ENCODE results near the gene COX6A1. TPM values are rescaled to one million over a fixed set of nuclear protein-coding genes. Genes with fewer than 3 reads are reported as not detected.

Gene COX6A1
- total RNA-seq: 100 to 1,000 TPM; 494 TPM

DNA sequence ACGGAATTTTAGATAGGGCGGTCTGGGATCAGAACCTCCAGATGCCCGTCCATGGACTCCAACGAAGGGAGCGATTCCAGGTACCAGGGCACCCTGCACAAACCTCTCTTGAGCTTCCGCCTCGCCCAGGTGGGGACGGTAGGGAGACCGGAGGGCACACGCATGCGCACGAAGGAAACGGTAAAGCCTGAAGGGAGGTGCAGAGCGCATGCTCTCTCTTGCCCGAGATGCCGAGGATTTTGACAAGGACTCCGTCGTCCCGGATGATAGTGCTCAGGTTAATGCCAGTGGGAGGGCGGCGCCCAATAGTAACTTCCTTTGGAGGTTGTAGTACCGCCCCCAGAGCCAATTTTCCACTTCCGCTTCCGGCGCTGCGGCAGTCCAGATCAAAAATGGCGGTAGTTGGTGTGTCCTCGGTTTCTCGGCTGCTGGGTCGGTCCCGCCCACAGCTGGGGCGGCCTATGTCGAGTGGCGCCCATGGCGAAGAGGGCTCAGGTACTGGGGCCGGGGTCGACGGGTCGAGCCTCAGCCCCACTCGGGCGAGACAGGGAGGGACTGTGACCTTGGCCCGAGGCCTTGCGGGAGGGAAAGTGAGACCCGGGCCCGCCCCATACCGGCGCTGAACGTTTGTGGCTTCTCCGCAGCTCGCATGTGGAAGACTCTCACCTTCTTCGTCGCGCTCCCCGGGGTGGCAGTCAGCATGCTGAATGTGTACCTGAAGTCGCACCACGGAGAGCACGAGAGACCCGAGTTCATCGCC, at the start of gene COX6A1:
TSS of gene COX6A1 (plus strand) at position 379 of the 760 bp plus-strand sequence. CDS start at position 393, 14 bp downstream.
- POLR2A ChIA-PET: interaction anchor here (1.4 kb wide), 1 partner anchor 59 kb away, joined by 3 read pairs; no protein-coding TSS in a partner anchor
- CTCF ChIA-PET: interaction anchor here (0.7 to 3.0 kb wide), 7 partner anchors 9 to 135 kb away, joined by 3 to 9 read pairs (median 4); partner anchors contain the start of genes GATC, RNF10, SIRT4 and TRIAP1

DNA sequence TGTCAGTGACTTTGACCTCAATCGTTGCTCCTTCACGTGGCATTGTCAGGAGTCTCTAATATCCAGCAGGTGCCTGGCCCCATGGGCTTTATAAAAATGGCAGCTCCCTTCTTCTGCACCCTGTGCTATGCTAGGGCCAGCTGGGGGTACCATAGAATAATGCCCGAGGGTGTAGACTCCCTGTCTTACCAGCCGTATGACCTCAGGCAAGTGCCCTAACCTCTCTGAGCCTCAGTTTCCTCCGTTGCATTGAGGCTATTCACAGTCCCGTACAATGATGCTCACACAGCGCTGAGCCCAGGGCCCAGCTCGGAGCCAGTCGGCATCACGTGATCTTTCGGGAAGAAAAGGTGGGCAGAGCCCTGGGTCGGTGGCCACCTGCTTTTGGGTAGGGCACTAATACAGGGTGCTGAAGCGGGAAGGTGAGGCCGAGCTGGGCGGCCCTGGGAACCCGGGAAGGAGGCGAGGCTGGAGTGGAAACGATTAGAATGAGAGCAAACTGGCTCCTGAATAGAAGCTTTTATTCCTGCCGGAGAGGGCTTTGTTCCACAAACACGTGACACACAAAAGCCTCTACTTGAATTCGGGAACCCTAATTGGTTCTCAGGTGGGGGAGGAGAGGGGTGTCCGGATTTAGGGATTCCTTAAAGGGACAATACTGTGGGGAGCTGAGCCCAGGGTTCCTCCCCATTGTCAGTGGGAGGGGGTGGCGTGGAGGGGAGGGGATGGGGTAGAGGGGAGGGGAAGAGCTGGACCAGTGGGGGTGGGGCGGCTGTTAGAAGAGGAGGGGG, 49.0 kb upstream of the COX6A1 start:
- ChIA-PET POLR2A (no interaction called here), CTCF (no interaction called here)

DNA sequence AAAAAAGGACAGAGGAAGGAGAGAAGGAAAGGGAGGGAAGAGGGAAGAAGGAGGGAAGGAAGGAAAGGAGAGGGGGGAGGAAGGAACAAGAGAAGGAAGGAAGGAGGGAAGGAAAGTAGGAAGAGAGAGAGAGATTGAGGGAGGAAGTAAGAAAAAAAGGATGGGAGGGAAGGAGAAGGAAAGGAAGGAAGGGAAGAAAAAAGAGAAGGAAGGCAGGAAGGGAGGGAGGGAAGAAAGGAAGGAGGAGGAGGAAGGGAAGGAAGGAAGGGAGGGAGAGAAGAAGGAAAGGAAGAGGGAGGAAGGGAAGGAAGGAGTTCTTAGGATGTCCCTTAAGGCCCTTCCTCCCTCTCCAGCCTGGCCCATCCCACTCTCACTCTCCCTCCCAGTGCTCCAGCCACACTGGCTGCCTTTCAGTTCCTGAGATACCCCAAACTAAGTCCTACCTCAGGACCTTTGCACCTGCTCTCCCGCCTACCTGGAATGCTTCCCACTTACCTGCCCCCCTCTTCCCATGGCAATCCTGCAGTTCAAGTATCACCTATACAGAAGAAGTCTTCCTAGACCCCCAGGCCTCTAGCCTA, 47.3 kb upstream of the COX6A1 start:
- ChIA-PET POLR2A (no interaction called here), CTCF (no interaction called here)

DNA sequence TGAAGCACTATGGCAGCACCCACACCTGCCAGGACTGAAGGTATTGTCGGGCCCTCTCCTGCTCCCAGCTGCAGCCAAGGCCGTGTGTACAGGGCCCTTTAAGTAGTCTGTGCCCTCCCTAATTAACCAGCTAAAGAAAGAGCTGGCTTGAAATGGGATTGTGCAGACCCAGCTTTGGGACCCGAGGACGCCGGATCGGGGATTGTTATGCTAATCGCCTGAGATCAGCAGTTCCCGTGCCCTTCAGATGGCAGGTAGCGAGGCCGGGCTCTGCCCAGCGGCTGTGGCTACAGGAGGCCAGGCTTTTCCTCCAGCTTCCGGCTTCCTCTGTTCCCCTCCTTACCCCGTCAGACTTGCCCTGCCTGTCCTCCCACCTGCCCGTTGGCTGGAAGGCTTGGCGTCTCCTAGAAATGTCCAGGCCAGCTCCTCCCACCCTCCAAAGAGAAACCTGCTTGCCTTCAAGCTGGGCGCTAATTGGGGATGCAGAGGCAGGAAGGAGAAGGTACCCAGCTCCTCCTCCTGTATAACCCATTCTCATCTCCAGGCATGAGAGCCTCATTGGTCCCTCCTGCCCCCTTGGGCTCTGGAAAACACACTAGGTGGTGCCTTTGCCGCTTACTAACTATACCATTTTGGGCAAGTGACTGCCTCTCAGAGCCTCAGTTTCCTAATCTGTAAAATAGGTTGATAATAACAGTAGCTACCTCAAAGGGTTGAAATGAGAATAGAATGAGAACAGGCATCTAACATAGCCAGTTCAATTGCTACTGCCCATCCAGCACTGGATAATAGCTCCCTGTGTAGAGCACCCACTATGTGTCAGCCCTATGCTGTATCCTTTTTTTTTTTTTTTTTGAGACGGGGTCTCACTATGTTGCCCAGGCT, 43.2 kb upstream of the COX6A1 start:
- ChIA-PET POLR2A (interaction anchor here (0.5 kb wide), 1 partner anchor 194 kb away, joined by 3 read pairs; no protein-coding TSS in a partner anchor), CTCF (interaction anchor here (0.8 kb wide), 1 partner anchor 27 kb away, joined by 3 read pairs; no protein-coding TSS in a partner anchor)

DNA sequence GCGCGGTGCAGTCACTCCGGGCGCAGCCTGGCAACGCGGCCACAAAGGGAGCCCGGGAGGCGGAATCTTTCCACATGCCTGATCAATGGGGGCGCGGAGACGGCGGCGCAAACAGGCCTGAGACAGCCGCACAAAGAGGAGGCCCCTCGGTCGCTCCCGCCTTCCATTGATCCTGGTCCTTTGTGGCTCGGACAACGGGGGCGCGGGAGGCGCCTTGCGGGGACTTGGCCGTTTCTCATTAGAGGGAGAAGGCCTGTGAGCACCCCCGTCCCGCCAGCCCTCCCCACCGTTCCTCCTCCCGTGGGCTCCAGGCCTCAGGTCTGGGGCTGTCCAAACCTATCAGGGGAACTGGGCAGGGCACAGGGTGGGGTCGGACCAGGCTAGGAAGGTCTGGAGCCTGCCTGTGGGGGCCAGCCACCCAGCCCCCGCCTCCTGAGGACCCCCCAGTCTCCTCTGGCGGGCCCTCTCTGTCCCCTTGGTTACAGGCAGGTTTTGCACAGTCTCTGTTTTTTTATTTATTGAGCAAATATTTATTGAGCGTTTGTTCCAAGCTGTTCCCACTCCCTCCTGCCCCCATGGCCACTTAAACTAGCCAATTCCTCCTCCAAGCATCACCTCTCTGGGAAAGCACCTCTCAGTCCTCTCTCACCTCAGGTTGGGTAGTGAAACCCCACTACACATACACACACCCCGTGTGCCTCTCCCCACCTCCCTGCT, 39.9 kb upstream of the COX6A1 start:
- POLR2A ChIA-PET: no interaction called here
- CTCF ChIA-PET: no interaction called here

DNA sequence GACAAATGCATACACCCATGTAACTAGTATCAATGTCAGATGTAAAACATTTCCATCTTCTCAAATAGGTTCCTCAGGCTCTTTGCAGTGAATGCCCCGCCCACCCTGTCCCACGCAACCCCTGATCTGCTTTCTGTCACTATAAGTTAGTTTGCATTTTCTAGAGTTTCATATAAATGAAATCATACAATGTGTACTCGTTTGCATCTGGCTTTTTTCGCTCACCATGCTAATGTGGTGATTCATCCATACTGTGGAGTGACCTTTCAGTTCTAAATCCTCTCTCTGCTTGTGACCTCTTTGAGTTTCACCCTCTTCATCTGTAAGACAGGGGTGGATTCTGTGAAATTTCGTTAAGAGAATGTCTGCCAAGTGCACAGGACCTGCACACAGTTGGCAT, 38.4 kb upstream of the COX6A1 start:
- ChIA-PET POLR2A (no interaction called here), CTCF (interaction anchor here (1.2 kb wide), 1 partner anchor 30 kb away, joined by 3 read pairs; no protein-coding TSS in a partner anchor)

DNA sequence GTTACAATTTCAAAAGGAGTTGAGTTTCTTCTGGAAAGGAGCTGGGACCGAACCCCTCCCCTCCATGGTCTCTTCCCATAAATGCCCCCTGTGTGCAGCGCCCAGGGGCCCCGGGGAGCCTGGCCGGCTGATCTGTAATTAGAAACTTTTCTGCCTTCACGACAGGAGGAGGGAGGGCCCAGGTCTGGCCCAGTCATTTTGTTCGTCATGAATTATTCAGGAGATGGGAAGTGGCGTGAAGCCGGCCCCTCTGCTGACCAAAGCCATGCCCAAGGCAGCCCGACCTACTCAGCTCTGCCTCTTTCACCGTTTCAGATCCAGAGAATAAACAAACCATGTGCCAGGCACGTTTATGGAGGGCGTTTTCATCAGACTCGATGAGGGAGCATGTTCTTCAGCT, 35.7 kb upstream of the COX6A1 start:
- POLR2A ChIA-PET: no interaction called here
- CTCF ChIA-PET: interaction anchor here (0.7 to 1.2 kb wide), 3 partner anchors 35 to 603 kb away, joined by 3 read pairs; no protein-coding TSS in a partner anchor

DNA sequence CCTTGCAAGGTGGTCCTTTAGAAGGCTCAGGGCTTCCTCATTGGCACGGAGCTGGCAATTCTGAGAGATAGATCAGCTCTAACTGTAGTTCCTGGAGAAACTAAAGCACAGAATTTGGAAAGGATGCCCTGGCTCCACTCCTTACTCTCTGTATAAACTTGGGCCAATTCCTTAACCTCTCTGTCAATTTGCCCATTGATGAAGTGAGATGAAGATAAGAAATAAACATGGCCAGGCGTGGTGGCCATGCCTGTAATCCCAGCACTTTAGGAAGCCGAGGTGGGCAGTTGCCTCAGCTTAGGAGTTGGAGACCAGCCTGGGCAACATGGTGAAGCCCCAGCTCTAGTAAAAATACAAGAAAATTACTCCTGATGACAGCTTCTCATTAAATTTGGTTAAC, 34.0 kb upstream of the COX6A1 start:
- CTCF ChIA-PET: interaction anchor here (0.9 to 1.2 kb wide), 2 partner anchors 26 to 29 kb away, joined by 3 to 4 read pairs; no protein-coding TSS in a partner anchor
- POLR2A ChIA-PET: no interaction called here

DNA sequence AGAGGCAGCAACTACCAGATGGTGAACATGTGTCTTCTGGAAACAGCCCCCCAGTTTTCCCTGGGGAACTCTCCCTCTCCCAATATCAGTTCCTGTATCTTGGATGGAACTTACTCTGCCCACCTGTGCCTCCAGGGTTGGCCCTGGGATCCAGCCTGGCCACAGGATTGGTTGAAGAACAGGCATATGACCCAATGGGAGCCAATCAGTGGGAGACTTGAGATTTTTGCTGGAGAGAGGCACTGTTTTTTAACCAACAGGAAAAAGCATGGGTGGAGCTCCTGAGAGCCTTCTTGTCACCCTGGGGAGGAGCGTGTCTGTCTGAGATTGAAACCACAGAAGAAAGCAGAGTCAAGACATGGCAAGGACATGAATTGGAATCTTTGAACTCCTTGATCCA, 33.6 kb upstream of the COX6A1 start:
- CTCF ChIA-PET: interaction anchor here (0.9 to 1.2 kb wide), 2 partner anchors 26 to 28 kb away, joined by 3 to 4 read pairs; no protein-coding TSS in a partner anchor
- POLR2A ChIA-PET: no interaction called here

DNA sequence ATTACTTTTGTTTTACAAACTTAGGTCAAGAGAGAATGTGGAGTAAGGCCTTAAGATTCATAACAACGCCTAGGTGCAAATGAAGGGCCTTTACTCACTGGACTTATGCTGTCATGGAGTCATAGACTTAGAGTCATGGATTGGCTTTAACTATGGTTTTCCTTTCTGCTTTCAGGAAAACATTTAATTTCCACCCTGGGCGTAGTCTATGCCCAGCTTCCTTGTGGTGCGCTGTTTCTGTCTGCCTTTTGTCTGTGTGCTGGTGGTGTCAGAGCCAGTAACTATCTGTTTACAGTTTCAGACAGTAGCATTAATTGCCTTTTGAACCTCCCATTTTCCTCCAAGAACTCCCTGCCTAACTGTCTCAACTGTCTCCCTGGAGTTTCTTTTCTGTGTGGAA, 31.8 kb upstream of the COX6A1 start:
- POLR2A ChIA-PET: no interaction called here
- CTCF ChIA-PET: interaction anchor here (0.8 kb wide), 1 partner anchor 18 kb away, joined by 3 read pairs; no protein-coding TSS in a partner anchor

DNA sequence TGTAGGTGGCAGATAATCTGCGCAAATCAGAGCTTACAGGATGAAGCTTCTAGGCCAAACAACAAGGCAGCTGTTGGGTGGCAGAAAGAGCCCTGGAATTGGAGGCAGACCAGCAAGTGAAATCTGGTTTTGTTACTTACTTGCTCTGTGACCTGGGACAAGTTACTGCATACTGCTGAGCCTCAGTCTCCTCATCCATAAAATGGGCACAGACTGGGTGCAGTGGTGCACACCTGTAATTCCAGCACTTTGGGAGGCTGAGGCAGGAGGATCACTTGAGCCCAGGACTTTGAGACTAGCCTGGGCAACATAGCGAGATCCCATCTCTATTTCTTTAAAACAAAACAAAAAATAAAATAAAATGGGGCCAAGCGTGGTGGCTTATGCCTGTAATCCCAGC, 31.4 kb upstream of the COX6A1 start:
- CTCF ChIA-PET: interaction anchor here (0.8 kb wide), 1 partner anchor 19 kb away, joined by 3 read pairs; no protein-coding TSS in a partner anchor
- POLR2A ChIA-PET: no interaction called here

DNA sequence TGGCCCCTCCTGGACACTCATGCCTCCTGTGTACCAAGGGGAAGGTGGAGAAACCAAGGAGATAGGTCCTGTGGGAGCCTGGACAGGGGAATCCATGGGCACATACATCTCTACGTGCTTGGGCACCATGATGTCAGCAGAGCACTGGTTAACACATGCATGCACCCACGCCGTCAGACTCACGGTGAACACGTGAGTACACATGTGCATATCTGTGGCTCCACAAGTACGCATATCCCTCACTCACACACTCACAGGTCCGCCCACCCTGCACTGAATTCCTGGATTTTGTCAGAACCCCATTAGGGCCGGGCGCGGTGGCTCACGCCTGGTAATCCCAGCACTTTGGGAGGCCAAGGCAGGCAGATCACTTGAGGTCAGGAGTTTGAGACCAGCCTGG, 29.1 kb upstream of the COX6A1 start:
- POLR2A ChIA-PET: no interaction called here
- CTCF ChIA-PET: interaction anchor here (1.1 kb wide), 1 partner anchor 42 kb away, joined by 3 read pairs; no protein-coding TSS in a partner anchor

DNA sequence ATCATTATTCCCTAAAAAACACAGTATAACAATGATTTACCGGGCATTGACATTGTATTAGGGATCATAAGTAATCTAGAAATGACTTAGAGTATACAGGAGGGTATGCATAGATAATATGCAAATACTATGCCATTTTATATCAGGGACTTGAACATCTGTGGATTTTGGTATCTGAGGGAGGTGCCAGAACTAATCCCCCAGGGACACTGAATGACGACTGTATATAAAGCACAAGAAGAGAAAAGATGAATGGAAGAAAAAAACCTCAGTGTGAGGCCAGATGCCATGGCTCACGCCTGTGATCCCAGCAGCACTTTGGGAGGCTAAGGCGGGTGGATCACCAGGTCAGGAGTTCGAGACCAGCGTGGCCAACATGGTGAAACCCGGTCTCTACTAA, 25.5 kb upstream of the COX6A1 start:
- CTCF ChIA-PET: no interaction called here
- POLR2A ChIA-PET: no interaction called here

DNA sequence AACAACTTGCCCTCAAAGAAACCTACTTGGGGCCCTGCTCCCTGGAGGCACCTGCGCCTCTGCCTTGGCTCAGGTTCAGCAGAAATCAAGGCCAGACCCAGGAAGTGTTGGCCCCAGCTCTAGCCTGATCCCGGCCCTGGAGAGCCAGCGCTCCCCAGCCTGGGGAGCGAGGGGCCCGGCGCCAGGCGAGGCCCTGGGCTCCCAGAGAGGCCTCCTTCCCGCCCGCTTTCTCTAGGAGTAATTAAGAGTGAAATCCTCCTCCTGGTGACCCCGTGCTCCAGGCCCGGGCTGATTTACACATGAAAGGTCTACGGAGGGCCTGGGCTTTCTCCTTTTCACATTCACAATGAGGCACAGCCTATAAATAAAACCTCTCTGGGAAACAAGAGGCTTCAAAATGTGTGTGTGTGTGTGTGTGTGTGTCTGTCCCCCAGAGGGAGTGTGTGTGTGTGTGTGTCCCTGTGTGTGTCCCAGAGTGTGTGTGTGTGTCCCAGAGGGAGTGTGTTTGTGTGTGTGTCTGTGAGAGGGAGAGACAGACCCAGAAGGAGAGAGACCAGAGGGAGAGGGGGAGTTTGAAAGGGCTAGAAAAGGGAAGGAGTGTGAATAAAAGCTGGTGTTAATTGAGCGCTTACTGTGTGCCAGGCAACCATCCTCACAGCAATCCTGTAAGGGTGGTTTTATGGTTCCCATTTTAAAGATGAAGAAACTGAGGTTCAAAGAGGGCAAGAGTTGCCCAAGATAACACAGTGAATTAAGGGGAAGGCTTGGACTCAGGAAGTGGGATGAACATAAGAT, 23.8 kb upstream of the COX6A1 start:
- ChIA-PET CTCF (interaction anchor here (1.4 kb wide), 1 partner anchor 16 kb away, joined by 6 read pairs; no protein-coding TSS in a partner anchor), POLR2A (no interaction called here)

DNA sequence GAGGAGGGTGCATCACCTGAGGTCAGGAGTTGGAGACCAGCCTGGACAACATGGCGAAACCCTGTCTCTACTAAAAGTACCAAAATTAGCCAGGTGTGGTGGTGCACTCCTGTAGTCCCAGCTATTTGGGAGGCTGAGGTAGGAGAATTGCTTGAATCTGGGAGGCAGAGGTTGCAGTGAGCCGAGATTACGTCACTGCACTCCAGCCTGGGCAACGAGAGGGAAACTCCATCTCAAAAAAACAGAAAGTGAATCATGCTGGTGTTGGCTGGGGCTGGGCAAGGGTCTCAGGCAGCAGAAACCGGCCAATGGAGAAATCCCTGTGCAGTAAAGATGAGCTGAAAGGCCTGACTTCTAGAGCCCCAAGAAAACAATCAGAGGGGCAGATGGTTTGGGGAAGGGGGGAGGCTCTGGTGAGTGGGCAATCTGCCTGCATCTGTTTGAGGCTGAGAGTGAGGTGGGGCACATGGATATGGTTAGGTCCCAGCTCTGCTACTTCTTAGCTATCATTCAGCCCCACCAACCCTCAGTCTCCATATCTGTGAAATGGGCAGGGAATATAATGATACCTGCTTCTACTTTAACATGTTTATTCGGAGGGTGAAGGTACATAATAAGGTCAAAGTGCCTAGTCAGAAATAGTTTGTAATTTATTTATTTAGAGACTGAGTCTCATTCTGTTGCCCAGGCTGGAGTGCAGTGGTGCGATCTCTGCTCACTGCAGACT, 21.3 kb upstream of the COX6A1 start:
- ChIA-PET POLR2A (no interaction called here), CTCF (interaction anchor here (5.1 kb wide), 1 partner anchor 14 kb away, joined by 25 read pairs; no protein-coding TSS in a partner anchor)

DNA sequence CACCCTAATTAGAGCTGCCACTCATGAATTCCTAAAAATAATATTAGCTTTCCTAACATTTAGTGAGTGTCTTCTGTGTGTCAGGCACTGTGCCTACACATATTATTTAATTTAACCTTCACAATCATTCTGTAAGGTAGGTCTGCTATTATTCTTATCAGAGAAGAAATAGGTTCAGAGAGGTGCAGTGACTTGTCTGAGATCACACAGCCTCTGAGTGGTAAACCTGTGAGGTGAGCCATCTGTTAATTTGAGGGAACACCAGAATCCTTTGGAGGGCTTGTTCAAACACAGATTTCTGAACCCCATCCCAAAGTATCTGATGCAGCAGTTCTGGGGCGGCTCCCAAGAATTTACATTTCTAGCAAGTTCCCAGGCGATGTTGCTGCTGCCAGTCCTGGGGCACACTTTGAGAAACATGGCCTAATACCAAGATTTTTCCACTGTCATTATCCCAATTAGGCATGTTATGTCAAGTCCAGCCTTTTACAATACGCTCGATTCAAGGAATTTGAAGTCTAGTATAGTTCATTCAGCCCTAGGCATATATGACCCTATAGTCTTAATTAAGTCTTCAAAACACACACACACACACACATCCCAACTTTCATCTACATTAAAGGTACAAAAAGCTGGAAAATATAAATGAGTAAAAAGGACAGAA, 19.9 kb upstream of the COX6A1 start:
- ChIA-PET POLR2A (no interaction called here), CTCF (interaction anchor here (5.1 kb wide), 1 partner anchor 12 kb away, joined by 25 read pairs; no protein-coding TSS in a partner anchor)
